Mucosa of gallbladder (tissue), 1 donor: Measurements from ENCODE around the gene AK2. TPM values are rescaled to one million over a fixed set of nuclear protein-coding genes. Genes with fewer than 3 reads are reported as not detected.

Source experiments
- DNase-seq: peaks from one replicate; pipeline ENCODE4 v3.0.0-alpha.2; 2020; ENCODE audit warnings: low spot score
- total RNA-seq: library from RNA; stranded (reverse); gene quantifications from one replicate; pipeline ENCODE4 v1.2.1, GENCODE V29; 2021
- donor health status: DM: no; HTN: no; CAD: no.

Gene AK2
- total RNA-seq, 1 donor from 2014 or later, result 130 TPM

DNA sequence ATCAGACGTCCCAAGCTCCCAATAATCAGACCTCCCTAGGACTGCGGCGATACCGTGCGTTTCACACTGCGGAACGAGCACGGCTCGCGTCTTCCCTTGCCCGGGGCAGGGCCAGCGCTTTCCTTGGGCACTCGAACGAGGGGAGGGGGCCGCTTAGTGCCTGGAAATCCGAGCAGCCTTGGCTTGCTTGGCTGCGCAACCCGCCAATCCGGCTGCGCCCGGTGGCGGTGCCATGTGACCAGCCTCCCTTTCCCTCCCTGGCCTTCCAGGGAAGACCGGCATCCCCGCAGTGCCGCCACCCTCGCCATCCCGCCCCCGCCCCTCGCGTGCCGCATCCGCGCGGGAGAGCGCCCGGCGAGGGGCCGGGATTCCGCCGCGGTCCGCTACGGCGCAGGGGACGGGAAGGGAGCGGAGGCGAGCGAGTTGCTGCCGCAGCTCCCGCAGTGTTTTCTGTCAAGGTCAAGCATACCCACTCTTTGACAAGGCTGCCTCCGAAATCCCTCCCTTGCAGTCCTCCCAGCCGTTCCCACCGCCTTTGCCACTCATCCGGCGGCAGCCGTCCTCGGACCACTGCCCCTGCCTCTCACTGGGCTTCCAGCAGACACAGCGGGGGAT, 63.8 kb downstream of the AK2 start:
- DNase-seq, result peak; percentile 45

DNA sequence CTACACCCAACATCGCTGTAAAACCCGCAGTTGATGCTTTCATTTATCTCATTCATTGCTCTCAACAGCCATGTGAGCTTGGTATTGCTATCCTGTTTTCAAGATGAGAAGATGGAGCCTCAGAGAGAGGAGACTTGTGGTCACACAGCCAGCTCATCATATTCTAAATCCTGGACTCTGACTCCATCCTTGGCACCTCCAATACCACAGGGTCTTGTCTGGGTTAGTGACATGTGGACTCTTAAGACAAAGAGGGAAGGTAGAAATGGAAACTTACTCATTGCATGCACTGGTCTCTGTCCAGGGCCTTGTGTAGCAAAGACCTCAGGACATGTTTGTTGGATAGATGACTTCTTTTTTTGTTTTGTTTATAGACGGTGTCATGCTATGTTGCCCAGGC, 65.1 kb downstream of the AK2 start:
- DNase-seq, result no peak

DNA sequence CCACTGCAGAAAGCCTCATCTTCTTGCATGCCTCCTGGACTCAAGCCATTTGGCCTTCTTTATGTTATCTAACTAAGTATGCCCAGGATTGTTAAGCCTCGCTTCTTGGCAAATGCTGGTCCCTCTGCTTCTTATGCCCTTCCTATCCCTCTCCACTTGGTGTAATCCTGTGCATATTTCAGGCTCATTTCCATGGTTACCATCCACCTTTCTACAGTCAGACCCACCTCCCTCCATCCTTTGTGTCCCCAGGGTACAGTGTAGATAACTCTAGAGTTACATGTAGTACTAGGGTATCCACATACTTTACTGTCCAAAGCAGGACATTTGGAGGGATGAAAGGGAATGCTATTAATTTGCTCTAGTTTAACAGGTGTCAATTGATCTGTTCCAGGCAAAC, 65.5 kb downstream of the AK2 start:
- DNase-seq, result no peak

DNA sequence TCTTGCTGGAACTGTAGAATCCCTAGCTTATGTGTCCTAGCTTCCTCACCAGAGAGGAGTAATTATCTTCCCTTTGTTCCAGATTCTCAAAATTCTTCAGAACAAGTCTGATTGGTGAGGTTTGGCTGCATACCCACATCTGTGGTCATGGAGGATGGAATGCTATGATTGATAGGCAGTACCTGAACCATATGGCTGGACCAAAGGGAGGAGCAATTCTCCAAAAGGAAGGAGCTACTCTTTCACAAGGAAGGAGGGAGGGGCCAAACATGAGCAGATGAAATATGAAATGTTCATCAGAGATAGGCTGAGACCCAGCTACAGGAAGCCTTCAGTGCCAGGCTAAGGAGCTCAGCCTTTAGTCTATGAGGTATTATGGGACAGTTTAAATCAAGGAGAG, 67.1 kb downstream of the AK2 start:
- DNase-seq, result no peak

DNA sequence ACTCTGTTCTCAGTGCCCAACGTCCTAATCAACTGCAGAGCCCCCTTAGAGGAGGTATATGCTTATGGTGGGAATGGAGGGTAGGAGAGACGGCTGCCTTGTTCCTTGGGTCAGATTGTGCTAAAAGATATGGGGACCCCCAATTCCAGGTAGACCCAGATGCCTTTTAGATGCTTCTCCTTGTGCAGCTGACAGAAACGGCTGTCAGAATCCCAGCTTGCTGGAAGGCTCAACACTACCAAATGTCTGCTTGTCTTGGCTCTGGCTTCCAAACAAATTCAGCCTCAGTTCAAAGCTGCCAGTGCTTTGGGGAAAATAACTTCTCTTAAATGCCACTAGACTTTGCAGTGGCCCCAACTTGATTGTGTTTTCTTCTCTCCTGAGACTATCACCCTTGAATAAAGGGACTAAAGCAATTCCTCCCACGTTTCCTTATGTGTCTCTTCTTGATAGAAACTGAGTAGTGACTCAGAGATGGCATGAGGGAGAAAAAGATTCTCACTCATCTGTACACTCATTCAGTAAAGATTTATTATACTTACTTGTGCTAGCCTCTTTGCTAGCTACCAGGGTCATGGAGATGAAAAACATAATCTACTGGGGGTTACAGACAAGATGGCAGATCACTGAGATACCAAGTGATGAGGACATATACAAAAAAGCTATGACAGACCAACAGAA, 68.7 kb downstream of the AK2 start:
- DNase-seq, result no peak

DNA sequence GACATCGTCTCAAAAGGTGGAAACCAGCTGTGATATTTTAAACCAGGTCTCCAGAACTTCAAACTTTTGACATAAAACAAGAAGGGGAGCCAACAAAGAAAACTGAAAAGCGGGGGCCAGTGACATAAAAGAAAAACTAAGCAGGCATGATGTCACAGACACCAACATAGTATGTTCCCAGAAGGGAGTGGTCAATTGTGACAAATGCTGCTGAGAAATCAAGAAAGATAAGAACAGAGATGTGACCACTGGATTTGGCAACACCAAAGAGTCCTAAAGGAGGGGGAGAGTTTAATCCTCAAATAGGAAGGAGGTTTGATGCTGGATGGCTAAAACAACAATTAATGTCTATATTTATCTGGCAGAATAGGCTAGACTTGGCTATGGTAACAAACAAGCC, 69.8 kb downstream of the AK2 start:
- DNase-seq, result no peak

DNA sequence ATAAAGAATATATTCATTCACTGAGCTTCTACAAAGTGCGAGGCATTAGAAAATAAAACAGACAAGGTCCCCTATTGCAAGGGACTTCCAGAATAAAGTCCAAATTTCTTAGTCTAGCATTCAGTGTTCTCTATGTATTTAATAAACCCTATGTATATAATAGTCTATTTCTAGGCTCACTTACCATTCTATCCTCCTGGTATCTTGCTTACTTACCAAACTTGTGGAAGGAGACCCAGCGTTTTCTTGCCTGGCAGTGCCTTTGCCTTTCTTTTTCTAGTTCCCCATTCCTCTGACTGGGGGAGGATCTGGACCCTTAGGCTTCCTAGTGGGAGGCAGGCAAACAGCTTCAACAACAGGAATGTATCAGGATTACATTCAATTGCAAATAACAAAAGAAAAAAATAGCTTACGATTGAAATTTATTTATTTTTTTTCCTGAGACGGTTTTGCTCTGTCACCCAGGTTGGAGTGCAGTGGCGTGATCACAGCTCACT, 71.4 kb downstream of the AK2 start:
- DNase-seq, result no peak

DNA sequence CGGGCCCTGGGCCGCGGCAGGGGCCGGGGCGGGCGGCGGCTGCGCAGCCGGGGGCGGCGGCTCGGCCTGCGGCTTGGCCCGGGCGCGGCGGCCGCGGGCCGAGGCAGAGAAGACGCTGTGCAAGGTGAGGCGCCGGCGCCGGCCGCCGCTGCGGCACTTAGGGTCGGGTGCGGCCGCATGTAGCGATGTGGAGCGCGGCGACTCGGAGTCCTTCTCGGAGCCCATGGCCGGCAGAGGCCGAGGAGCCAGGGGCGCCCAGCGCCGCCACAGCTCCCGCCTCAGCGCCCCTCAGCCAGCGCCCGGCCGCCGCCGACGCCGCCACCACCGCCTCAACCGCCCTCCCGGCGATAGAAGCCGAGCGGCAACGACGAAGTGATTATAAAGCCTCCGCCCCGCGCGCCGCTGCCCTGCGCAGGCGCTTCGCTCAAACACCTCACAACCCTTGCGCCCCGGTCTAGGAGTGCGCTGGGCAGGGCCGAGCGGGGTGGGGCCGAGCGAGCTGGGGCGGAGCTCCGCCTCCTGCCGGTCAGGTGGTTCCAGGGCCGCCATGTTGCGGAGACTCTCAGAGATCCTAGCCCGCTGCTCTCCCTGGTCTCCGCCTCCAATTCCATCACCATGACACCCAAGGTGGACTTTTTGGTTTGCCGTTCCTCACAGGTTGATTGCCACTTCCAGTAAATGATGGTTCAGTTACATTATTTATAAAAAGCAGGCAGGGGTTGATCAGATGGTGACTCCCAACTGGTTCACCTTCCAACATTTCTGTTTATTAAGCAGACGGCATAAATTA, 72.0 kb downstream of the AK2 start, which contains the start of gene RNF19B:
Gene RNF19B, minus strand, starts transcription at position 349 of the 790 bp plus-strand sequence. Its CDS starts 124 bp downstream, at position 225.
- peak; percentile 95 for DNase-seq

DNA sequence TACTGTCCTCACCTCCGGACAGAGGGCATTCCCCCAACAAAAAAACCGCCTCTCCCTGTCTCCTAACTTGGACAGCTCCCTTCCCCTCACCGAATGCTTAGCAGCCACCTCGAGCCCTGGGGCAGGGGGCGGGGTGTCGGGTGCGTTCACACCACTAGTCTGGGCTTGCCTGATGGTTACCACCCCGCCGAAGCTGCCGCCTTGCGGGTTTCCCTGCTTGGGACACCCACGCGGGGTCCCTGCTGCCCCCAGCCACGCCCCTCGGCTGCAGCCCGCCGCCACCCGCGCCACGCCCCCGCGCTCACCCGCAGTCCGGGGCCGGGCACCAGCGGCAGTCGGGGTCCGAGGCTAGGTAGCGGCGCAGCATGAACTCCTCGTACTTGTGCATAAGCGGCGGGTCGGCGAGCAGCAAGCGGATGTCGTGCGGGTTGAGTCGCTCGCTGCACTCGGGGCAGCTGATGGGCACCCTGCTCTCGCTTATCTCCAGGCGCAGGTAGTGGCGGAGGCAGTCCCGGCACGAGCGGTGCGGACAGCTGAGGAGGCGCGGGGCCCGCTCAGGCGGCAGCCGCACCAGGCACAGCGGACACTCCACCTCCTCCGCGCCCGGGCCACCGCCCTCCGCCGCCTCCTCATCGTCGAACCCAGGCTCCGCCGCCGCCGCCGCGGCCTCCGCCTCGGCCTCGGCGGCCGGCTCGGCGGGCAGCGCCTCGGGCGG, 72.8 kb downstream of the AK2 start:
- DNase-seq, result peak; percentile 36

DNA sequence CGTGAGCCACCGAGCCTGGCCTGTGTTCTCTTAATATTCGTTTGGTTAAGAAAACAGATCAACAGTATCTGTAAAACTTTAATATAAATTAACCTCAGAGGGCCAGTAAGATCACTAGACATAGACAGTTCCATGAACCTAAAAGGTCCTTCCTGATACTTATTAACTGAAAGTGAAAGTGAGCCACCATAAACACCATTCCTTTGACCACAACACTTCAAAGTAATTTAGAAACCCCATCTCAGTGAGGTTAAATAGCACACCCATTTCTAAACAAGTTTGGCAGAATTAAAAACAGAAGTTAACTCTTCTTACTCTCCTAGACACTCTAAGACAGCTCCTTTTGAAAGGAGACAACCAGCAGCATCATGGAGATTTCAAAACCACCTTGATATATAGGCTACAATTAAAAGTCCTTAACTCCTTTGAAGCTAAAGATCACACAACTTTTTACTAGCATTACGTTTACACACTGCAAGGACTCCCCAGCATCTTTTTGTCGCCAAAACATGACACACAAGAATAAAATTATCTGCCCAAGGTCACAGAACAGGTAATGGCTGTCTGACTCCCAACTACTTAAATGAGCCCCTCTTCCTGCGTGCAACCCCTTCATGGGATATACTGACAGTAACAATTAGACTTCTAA, 74.3 kb downstream of the AK2 start:
- no peak for DNase-seq

DNA sequence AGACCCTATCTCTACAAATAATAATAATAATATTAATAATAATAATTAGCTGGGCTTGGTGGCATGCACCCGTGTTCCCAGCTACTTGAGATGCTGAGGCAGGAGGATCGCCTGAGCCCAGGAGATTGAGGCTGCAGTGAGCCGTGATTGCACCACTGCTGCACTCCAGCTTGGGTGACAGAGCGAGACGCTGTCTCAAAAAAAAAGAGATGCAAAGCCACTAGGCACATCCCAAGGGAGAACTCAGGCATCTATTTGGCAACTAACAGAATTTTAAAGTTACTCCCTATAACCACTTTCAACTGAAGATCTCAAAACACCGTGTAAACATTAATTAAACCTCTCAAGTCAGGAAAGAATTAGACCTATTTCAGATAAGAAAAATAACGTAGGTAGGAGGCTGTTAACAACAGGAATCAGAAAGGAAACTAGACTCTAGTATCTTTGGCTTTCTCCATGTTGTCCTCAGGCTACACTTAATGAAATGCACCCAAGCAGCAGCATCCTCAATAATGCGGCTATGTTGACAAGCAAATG, 75.8 kb downstream of the AK2 start:
- DNase-seq, result no peak

DNA sequence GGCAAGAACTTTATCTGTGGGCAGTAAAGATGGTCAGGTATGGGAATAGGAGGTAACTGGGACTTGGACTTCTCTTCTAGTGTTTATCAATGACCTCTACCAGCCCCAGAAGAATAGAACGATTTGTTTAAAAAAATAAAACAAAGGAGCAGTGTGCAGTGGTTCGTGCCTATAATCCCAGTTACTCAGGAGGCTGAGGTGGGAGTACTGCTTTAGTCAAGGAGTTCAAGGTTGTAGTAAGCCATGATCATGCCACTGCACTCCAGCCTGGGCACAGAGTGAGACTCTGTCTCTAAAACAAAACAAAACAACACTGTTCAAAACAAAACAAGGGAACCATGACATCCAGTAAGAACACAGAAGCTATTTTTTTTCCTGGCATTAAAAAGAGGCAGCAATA, 76.3 kb downstream of the AK2 start:
- no peak for DNase-seq

DNA sequence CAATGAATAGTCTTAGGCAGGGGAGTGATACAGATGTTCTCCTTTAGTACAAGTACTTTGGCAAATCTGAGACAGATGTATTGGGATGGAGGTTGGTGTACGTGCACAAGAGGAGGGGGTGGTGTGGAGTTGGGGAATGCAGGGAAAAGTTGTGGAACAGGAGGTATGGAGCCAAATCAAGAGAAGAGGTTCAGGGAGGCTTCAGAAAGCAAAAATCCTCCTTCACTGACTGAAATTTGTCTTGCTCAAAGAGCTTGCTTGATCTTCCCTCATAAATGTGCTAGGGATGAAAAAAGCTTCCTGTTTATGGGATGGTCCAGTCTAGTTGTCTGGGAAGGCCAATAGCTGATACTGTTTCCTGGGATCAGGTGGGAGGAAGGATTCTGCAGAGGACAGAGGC, 77.9 kb downstream of the AK2 start:
- DNase-seq, result no peak

Other genes with a start within 250 kb of the AK2 start
- gene YARS1, start 219.5 kb downstream of the AK2 start, total RNA-seq, result 28.5 TPM
- 26.9 TPM for gene S100PBP, start 219.2 kb downstream of the AK2 start, total RNA-seq
- 8.4 TPM for gene FNDC5, start 166.0 kb downstream of the AK2 start, total RNA-seq
- 1.8 TPM for gene HPCA, start 150.4 kb downstream of the AK2 start, total RNA-seq
- 372 TPM for gene TMEM54, start 135.5 kb downstream of the AK2 start, total RNA-seq
- 31.4 TPM for gene RNF19B, start 72.1 kb downstream of the AK2 start, total RNA-seq
- 6.2 TPM for gene AZIN2, start 44.3 kb upstream of the AK2 start, total RNA-seq
- gene TRIM62, start 145.2 kb upstream of the AK2 start, total RNA-seq, result 8.5 TPM
- gene ZNF362, start 219.6 kb upstream of the AK2 start, total RNA-seq, result 39.9 TPM